GM19035 (cell line): ENCODE data around the gene TPD52L2.

Experiments
- ATAC-seq: cut with Tn5 transposase; IDR thresholded peaks from one replicate; pipeline ENCODE4 v1.9.1; 2021; ENCODE audit not compliant: unreplicated experiment

The TPD52L2 gene

DNA sequence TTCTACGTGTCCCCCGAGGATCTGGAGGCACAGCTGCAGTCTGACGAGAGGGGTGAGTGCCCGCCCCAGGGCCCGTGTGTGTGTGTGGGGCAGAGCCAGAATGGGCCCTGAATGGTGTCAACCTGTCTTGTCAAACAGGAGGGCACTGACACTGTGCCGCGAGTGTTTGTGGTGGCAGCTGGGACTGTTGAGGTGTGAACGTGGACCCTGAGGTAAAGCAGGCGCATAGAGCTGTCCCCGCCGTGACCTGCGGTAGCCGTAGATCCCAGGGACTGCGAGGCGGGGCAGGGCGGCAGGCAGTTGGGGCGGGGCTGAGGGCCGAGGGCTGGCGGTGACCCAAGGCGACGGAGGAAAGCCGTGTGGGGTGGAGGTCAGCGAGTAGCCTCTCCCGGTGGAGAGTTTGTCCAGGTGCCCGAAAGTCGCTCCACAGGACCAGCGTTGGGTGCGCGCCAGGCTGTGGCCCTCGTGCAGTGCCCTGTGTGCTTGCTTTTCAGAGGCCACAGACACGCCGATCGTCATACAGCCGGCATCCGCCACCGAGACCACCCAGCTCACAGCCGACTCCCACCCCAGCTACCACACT, 66.0 kb downstream of the TPD52L2 start:
- ATAC-seq = no peak

DNA sequence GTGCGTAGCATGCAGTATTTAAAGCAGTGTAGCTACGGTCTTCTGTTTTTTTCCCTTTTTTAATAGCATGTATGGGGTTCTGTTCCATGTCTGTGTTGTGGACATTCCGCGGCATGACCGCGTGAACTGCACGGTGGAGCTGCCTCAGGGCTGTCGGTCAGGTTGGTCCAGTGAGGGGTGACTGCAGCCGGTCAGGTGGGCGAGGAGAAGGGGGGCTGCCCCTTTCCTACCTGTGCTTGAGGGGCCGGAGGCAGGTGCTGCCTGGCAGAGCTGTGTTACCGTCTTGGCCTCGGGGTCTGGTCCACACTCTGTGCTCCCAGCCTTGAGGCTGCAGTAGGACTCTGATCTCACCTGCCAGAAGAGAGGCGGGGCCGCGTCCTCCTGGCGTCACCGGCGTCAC, 66.7 kb downstream of the TPD52L2 start:
- ATAC-seq = no peak

DNA sequence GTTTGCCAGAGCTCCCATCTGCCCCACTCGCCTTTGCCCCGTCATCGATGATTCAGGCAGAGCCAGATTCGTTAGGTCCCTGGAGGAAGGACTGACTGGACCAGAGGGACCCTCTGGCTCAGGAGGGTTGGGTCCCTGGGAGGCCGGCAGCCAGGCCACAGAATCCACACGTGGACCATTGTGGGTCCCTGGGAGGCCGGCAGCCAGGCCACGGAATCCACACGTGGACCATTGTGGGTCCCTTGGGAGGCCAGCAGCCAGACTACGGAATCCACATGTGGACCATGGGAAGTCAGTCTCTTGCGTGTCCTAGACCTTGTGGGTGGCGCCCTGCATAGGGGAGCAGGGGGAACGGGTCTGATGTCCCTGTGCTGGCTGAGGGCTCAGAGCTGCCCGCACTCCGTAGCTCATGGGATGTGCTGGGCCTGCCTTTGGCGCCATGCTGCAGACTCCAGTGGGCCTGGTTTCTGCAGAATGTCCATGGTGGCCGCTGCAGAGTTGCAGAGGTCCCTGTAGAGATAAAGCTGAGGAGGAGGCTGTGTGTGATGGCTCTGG, 67.6 kb downstream of the TPD52L2 start:
- no peak for ATAC-seq

GRCh38 chr20:63933646-63934045, 68.6 kb downstream of the TPD52L2 start:
- ATAC-seq = no peak

GRCh38 chr20:63934271-63935068, 69.4 kb downstream of the TPD52L2 start:
- ATAC-seq = no peak

- no peak for ATAC-seq
Measured at GRCh38 chr20:63935447-63935846, 70.4 kb downstream of the TPD52L2 start.

GRCh38 chr20:63937596-63937995, 72.5 kb downstream of the TPD52L2 start:
- no peak for ATAC-seq

- ATAC-seq = no peak
Measured at GRCh38 chr20:63939061-63939935, 74.2 kb downstream of the TPD52L2 start.

DNA sequence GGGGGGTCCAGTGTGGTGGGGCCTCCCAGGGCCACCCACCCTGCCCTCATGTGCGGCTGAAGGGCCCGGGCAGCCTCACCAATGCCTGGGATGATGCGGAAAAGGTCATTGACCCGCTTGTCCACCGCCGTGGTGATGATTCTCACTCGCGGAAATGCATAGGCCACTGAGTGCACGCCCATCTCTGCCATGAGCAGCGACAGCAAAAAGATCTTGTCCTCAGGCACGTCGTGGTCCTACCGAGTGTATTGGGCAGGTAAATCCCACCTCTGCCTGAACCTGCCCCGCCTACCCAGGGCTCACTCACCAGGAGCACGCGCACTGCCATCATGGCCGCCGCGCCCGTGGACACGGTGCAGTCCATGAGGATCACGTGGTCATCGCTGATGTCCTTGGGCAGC, 75.0 kb downstream of the TPD52L2 start:
- ATAC-seq = no peak

DNA sequence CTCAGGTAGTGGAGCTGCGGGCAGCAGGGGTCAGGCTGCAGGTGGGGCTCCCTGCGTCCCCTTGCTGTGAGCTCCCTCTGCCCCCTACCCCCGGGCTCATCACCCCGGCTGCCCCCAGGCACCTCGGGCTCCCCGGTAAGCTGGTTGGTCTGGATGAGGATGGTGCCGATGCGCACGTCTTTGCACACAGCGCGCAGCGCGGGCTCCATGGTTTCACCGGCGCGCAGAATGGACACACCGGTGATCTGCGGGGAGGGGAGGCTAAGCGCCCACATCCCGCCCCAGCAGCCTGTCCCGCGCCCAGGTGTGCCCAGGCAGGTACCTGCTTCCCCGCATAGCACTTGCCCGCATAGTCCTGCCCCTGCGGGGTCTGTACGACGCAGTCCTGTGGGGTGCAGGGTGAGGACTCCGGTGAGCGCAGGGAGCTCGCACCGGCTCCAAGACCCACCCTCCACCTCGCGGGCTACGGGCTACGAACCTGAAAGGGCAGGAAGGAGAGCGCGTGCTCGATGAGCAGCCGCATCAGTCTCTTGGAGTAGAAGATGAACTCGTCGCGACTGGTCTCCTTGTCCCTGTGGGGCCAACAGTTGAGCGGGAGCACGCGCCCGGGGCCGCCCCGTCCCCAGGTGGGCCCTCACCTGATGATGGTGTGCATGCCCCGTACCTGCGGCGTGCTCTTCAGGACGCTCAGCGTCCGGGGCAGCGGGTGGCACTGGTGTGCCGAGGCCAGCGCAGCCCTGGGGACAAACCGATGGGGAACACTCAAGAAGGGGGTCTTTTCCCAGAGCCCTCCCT, 75.6 kb downstream of the TPD52L2 start:
- no peak for ATAC-seq
